ENCODE measurements around the gene ADAMTS17. TPM values are rescaled to one million over a fixed set of nuclear protein-coding genes. Genes with fewer than 3 reads are reported as not detected.

The ADAMTS17 gene
- total RNA-seq, 1 donor from 2014 or later: 0.47 TPM

DNA sequence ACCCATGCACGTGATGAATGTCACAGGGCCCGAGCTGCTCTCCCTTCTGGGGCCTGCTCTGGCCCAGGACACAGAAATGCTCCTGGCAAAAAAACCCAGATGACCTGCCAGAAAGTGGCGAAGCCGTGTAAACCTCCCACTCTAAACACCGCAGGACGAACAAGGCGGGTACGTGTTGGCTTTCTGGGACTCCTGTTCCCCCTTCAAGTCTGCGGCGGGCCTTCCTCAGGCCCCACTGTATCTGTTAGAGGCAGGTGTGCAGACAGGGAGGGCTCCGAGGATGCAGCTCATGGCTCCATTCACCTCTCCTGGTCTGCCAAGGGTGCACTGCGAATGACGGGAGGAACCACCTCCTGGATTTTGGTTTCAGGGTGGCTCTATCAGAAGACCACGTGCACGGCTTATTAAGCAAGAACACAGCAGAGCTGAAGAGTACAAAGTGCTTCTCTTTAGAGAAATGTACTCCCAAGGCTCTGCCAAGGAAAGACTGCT lies 173.8 kb downstream of the ADAMTS17 start:
- Mint-ChIP-seq H3K27ac (no peak overlapping the region), H3K9me3 (peaks cover 4% of the 10 kb centered on the region), H3K4me1 (peaks cover 8% of the 10 kb centered on the region), H3K36me3 (ENCODE audit: low read depth) (peaks cover 1% of the 10 kb centered on the region), H3K4me3 (no peak overlapping the region), H3K27me3 (peaks cover 2% of the 10 kb centered on the region)
- intact Hi-C loops (cut with micrococcal nuclease): no loop called here
- DNase-seq: no peak

DNA sequence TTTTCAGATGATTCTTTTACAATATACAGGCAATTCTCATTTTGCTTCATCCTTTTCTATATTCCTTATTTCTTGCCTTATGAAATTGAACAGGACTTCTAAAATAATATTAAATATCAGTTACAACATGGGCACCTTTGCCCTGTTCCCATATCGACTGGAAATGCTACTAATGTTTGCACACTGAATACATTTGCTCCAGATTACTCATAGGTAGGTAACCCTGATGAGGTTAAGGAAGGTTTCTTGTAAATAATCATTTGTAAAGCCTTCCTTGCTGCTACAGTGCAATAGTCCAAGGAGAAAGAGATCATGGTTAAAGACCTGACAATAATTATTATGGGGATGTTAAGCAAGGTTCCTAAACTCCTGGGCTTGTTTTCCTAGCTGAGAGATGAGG lies 175.5 kb downstream of the ADAMTS17 start:
- H3K36me3 Mint-ChIP-seq (ENCODE audit: low read depth): peaks cover 1% of the 10 kb centered on the region
- peaks cover 8% of the 10 kb centered on the region for H3K4me1 Mint-ChIP-seq
- DNase-seq: no peak
- intact Hi-C loops (cut with micrococcal nuclease): no loop called here
- peaks cover 2% of the 10 kb centered on the region for H3K27me3 Mint-ChIP-seq
- no peaks in the 10 kb centered on the region for H3K9me3 Mint-ChIP-seq
- H3K27ac Mint-ChIP-seq: no peak overlapping the region
- H3K4me3 Mint-ChIP-seq: no peak overlapping the region

DNA sequence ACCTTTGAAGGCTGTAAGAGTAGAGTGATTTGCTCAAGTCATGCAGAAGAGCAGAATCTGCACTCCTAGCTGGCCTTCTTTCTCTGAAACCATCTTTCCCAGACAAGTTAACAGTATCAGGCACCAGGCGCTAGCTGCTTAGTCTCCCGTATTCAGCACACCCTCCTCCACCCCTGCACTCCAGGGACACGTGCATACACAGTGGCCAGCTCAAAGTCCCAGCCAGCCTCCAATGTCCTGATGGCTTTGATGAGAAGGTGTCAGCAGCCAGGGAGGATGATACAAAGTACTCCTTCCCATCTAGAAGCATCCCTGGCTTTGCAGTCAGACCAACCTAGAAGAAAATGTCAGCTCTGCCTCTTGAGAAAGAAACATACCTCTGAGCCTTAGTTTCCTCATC lies 177.8 kb downstream of the ADAMTS17 start:
- H3K27me3 Mint-ChIP-seq: peaks cover 2% of the 10 kb centered on the region
- no peak overlapping the region for H3K27ac Mint-ChIP-seq

DNA sequence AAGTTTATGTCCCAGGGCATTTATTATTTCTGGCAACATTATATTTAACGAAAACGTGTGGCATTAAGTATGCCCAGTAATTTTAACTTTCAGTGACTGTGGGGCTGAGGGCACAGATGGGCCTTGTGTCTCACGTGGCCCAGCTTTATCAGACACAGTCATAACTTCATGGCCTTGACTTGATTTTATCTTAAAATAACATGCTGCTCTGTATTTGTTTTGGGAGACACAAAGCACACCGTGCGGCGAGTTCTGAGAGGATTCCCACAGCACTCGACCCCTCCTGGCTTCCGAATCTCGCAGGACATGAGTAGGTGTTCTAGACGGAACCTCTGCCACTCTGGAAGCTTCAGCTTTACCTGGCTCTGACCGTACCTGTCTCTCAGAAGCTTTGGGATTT lies 180.8 kb downstream of the ADAMTS17 start:
- Mint-ChIP-seq H3K4me1 (no peaks in the 10 kb centered on the region), H3K36me3 (ENCODE audit: low read depth) (no peaks in the 10 kb centered on the region), H3K9me3 (no peaks in the 10 kb centered on the region), H3K27me3 (peaks cover 2% of the 10 kb centered on the region), H3K4me3 (no peak overlapping the region), H3K27ac (no peak overlapping the region)
- DNase-seq: no peak
- intact Hi-C loops (cut with micrococcal nuclease): no loop called here

More for the DNA sequence above, 177.8 kb downstream of the ADAMTS17 start:
- DNase-seq: no peak
- H3K36me3 Mint-ChIP-seq (ENCODE audit: low read depth): no peaks in the 10 kb centered on the region
- no peaks in the 10 kb centered on the region for H3K9me3 Mint-ChIP-seq
- intact Hi-C loops (cut with micrococcal nuclease): no loop called here
- no peaks in the 10 kb centered on the region for H3K4me1 Mint-ChIP-seq
- no peak overlapping the region for H3K4me3 Mint-ChIP-seq

DNA sequence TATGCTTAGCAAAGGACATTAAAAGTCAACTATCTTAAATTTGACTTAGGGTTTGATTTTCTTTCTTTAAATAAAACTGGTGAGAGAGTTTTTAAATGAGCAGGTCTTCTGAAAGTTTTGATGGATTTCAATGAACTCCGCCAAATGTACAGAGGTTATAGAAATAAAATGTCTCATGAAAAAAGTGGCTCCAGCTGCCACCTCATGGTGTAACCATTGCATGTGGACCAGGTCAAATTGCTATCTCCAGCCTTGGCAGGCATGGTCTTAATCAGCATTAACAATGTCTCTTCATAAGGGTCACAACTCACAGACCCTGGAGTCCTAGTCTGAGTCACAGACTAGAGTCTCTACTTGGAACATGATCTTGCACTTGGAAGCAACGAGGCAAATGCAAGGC lies 182.3 kb downstream of the ADAMTS17 start:
- H3K4me1 Mint-ChIP-seq: no peaks in the 10 kb centered on the region
- H3K4me3 Mint-ChIP-seq: no peak overlapping the region
- DNase-seq: no peak
- no peaks in the 10 kb centered on the region for H3K9me3 Mint-ChIP-seq
- no peak overlapping the region for H3K27ac Mint-ChIP-seq
- intact Hi-C loops (cut with micrococcal nuclease): no loop called here
- no peaks in the 10 kb centered on the region for H3K27me3 Mint-ChIP-seq
- no peaks in the 10 kb centered on the region for H3K36me3 Mint-ChIP-seq (ENCODE audit: low read depth)

DNA sequence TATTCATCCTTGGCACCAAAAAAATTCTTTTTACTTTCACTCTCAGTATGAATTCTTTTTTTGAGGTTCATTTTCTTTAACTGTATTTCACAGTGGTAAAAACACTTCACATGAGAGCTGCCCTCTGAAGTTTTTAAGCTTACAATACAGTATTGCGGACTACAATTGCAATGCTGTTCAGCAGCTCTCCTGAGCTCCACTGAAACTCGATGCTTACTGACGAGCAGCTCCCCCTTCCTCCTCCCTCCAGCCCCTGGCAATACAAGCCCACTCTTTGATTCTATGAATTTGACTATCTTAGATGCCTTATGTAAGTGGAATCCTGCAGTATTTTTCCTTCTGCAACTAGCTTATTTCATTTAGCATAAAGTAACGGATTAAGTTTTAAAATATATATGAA lies 183.4 kb downstream of the ADAMTS17 start:
- intact Hi-C loops (cut with micrococcal nuclease): no loop called here
- no peak overlapping the region for H3K4me3 Mint-ChIP-seq

DNA sequence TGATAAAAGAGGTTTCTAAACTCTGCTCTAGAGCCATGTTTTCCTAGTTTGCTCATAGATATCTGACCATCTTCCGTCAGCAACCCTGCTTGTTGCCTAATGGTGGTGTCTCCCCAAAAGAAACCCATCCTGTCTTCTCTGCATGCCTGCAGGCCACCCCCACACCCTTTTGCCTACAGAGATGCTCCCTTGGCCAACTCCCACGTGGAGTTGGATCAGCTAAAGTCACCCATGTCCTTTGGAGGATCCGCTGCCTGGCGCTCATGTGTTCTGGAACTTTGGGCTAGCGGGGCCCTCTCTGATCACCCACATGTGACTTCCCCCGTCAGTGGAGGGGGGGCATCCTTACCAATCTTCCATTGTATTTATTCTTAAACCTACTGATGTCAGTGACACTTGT lies 185.6 kb downstream of the ADAMTS17 start:
- DNase-seq: no peak
- H3K9me3 Mint-ChIP-seq: no peaks in the 10 kb centered on the region
- no peak overlapping the region for H3K27ac Mint-ChIP-seq
- no peaks in the 10 kb centered on the region for H3K4me1 Mint-ChIP-seq
- no peaks in the 10 kb centered on the region for H3K36me3 Mint-ChIP-seq (ENCODE audit: low read depth)
- H3K27me3 Mint-ChIP-seq: no peaks in the 10 kb centered on the region
- intact Hi-C loops (cut with micrococcal nuclease): no loop called here
- H3K4me3 Mint-ChIP-seq: no peak overlapping the region

More for the DNA sequence above, 183.4 kb downstream of the ADAMTS17 start:
- no peaks in the 10 kb centered on the region for H3K36me3 Mint-ChIP-seq (ENCODE audit: low read depth)
- H3K27me3 Mint-ChIP-seq: no peaks in the 10 kb centered on the region
- H3K9me3 Mint-ChIP-seq: no peaks in the 10 kb centered on the region
- H3K4me1 Mint-ChIP-seq: no peaks in the 10 kb centered on the region
- no peak for DNase-seq
- H3K27ac Mint-ChIP-seq: no peak overlapping the region

DNA sequence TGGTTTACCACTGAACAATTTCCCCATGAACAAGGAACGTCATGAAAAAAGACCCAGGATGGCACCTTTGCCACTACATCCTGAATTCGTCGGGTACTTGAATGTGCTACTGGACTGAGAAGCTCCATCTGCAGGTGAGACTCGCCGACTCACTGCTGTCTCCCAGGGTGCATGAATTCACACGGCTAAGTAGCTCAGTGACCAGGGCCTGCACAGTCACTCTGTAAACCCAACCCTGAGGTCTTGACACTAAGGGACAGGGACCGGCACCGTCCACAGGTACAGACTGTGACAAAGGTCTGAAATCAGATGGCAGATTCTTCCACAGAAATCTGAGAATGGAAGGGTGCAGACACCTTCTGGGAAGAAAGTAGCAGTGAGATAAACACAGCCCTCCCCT lies 187.4 kb downstream of the ADAMTS17 start:
- H3K36me3 Mint-ChIP-seq (ENCODE audit: low read depth): no peaks in the 10 kb centered on the region

DNA sequence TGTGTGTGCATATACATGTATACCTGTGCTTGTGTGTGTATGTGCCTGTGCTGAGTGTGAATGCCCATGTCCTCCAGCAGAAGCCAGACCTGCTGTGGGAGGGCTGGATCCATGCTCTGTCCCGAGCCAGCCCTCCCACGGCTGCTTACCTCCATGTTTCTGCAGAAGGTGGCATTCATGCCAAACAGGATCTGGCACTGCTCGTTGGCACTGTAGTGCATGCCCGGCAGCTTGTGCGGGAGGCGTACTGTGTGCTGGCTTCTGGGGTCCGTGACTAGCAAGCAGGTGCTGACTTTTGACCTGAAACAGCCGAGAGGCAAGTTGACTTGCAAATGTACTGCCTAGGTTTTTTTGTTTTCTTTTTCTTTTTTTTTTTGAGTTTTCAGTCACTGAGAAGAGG lies 189.3 kb downstream of the ADAMTS17 start:
- no peak overlapping the region for H3K4me3 Mint-ChIP-seq
- H3K27me3 Mint-ChIP-seq: no peaks in the 10 kb centered on the region
- DNase-seq: no peak
- intact Hi-C loops (cut with micrococcal nuclease): no loop called here
- H3K9me3 Mint-ChIP-seq: peaks cover 12% of the 10 kb centered on the region
- no peaks in the 10 kb centered on the region for H3K4me1 Mint-ChIP-seq
- no peaks in the 10 kb centered on the region for H3K36me3 Mint-ChIP-seq (ENCODE audit: low read depth)
- no peak overlapping the region for H3K27ac Mint-ChIP-seq

More for the DNA sequence above, 187.4 kb downstream of the ADAMTS17 start:
- intact Hi-C loops (cut with micrococcal nuclease): no loop called here
- H3K4me1 Mint-ChIP-seq: no peaks in the 10 kb centered on the region
- no peak for DNase-seq
- no peak overlapping the region for H3K4me3 Mint-ChIP-seq
- H3K27me3 Mint-ChIP-seq: no peaks in the 10 kb centered on the region
- H3K9me3 Mint-ChIP-seq: peaks cover 8% of the 10 kb centered on the region
- no peak overlapping the region for H3K27ac Mint-ChIP-seq

DNA sequence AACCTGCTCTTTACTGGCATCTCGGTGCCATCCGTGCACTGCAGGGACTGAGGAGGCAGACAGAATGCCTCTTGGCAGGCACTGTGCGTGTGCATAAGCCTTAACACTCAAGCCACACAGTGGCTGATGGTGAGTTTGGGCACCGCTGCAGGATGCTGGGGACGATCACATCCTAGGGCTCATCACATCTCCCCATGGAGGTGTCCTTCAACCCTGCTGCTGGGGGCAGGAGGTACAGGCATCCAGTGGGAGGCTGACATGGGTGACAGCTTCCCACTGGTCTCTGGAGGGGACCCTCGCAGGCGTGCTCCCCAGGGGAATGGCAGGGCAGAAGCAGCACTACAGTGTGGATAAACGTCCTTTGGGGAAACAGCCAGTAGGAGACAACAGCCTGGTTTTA lies 190.9 kb downstream of the ADAMTS17 start:
- intact Hi-C loops (cut with micrococcal nuclease): no loop called here
- H3K9me3 Mint-ChIP-seq: peaks cover 17% of the 10 kb centered on the region
- H3K27ac Mint-ChIP-seq: no peak overlapping the region
- no peaks in the 10 kb centered on the region for H3K4me1 Mint-ChIP-seq
- no peaks in the 10 kb centered on the region for H3K36me3 Mint-ChIP-seq (ENCODE audit: low read depth)
- no peak overlapping the region for H3K4me3 Mint-ChIP-seq
- no peak for DNase-seq
- H3K27me3 Mint-ChIP-seq: no peaks in the 10 kb centered on the region

DNA sequence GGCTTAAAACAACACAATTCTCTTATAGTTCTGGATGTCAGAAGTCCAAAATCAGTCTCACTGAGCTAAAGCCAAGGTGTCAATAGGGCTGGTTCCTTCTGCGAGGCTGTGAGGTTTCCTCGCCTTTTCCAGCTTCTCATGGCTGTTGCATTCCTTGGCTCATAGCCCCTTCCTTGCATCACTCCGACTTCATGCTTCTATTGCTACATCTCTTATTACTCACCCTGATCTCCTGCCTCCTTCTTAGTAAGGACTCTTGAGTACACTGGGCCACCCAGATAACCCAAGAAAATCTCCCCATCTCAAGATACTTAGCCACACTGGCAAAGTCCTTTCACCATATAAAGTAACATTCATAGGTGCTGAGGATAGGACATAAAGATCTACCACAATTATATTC lies 193.9 kb downstream of the ADAMTS17 start:
- Mint-ChIP-seq H3K4me3 (no peak overlapping the region), H3K9me3 (peaks cover 17% of the 10 kb centered on the region), H3K27me3 (no peaks in the 10 kb centered on the region), H3K4me1 (no peaks in the 10 kb centered on the region), H3K36me3 (ENCODE audit: low read depth) (no peaks in the 10 kb centered on the region), H3K27ac (no peak overlapping the region)
- intact Hi-C loops (cut with micrococcal nuclease): no loop called here
- DNase-seq: no peak

DNA sequence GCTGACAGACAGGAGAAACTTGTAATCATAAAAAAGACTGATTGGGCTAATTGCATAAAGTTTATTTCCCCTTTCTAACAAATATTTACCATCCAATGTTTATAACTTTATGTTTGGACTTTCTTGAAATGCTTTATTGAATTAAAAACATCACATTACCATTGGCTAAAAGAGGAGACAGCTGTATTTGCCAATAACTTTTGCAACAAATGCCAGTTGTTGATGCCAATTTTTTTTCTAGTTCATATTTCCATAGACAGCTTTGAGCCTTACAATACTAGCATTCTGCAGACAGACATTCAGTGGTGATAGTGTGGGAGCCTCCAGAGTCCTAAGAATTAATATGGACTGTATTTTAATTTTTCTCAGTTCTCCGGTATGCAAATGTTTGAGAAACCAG lies 198.4 kb downstream of the ADAMTS17 start:
- no peaks in the 10 kb centered on the region for H3K4me1 Mint-ChIP-seq
- H3K36me3 Mint-ChIP-seq (ENCODE audit: low read depth): no peaks in the 10 kb centered on the region
- no peak for DNase-seq
- H3K27ac Mint-ChIP-seq: no peak overlapping the region
- intact Hi-C loops (cut with micrococcal nuclease): no loop called here
- H3K27me3 Mint-ChIP-seq: peaks cover 2% of the 10 kb centered on the region
- no peak overlapping the region for H3K4me3 Mint-ChIP-seq
- H3K9me3 Mint-ChIP-seq: peaks cover 9% of the 10 kb centered on the region

DNA sequence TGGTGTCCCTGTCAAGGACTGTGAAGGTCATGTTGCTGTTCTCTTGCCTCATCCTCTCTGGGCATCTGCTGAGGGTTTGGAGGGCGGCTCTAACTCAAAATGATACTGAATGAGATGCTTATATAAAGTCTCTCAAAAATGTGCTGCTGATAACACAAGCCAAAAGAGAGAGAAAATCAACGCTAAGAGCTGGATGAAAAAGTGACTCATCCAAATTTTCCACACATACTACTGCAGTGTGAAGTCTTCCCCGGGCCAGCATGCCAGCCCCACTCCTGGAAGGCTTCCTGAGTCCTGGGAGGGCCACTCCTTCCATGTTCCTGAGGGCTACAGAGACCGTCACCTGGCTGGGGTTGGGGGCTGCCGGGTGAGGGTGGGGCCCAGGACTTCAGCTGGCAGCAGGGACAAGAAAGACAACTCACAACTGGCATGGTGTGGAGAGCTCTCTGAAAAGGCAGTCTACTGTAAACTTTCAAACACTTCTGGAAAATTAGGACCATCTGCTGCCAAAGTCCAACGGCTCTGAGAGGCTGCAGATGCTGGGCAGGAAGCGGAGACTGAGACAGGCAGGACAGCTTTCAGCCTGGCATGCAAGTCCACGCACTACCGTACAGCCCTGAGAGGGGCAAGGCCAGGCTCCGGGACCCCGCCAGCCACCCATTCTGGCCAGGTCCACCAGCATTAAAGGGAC lies 200.3 kb downstream of the ADAMTS17 start:
- H3K27me3 Mint-ChIP-seq: peaks cover 2% of the 10 kb centered on the region
- H3K36me3 Mint-ChIP-seq (ENCODE audit: low read depth): no peaks in the 10 kb centered on the region
- no peaks in the 10 kb centered on the region for H3K4me1 Mint-ChIP-seq
- intact Hi-C loops (cut with micrococcal nuclease): no loop called here
- no peaks in the 10 kb centered on the region for H3K9me3 Mint-ChIP-seq
- no peak overlapping the region for H3K4me3 Mint-ChIP-seq
- no peak overlapping the region for H3K27ac Mint-ChIP-seq
- DNase-seq: no peak

DNA sequence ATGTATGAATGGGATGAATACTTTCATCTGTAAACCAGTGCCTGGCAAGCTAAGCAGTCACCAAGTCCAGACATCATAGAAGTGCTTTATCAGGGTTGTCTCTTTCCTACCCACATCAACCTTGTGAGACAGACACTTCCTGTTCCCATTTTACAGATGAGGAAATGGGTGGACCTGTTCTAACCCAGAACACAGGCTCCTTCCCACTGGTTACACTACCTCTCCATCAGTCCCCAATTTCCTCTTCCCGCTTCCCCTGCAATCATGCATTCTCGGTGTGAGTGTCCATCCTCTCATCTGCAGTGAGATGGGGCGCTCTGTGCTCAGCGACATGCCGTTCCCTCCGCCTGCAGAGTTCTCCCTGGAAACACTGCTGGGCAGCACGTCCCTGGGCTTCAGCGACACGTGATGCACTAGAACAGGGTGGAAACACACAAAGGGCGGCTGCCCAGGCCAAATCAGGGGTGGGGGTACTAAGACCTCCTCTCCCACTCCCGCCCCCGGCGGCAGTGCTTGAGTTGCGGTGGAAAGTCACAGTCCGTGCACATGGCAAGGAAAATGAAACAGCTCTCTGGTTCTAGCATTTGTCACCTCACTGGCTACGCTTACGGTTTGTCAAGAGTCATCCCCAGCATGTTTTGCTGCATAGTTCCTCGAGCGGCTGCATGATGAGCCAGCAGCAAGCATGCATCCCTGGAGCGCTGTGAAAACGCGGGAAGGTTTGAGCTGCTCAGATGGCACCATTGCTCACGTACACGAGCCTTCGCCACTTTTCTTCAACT lies 201.1 kb downstream of the ADAMTS17 start:
- DNase-seq: no peak
- Mint-ChIP-seq H3K36me3 (ENCODE audit: low read depth) (no peaks in the 10 kb centered on the region), H3K4me3 (no peak overlapping the region), H3K4me1 (no peaks in the 10 kb centered on the region), H3K27me3 (peaks cover 2% of the 10 kb centered on the region), H3K9me3 (no peaks in the 10 kb centered on the region), H3K27ac (no peak overlapping the region)
- intact Hi-C loops (cut with micrococcal nuclease): no loop called here

Measured in activated CD4-positive, alpha-beta T cell treated with anti-CD3 and anti-CD28 coated beads, Interleukin-2, amount 10 ng/mL, durations not matched to agents 24 days and 14 days (primary cell).